HG03025 (cell line): ENCODE measurements around the gene EEIG1.

Experiments used
- ATAC-seq: cut with Tn5 transposase; IDR thresholded peaks from one replicate; pipeline ENCODE4 v1.9.1; 2021; ENCODE audit warnings: mild to moderate bottlenecking, moderate library complexity; ENCODE audit not compliant: unreplicated experiment, low FRiP score

Gene EEIG1

GRCh38 chr9:127975376-127976315 lies 5.1 kb downstream of the EEIG1 start:
- ATAC-seq = no peak

- no peak for ATAC-seq
Measured at GRCh38 chr9:127974769-127975261, 6.0 kb downstream of the EEIG1 start.

GRCh38 chr9:127974001-127974768 lies 6.6 kb downstream of the EEIG1 start:
- ATAC-seq = no peak

- no peak for ATAC-seq
Measured at GRCh38 chr9:127973169-127974000, 7.4 kb downstream of the EEIG1 start.

- no peak for ATAC-seq
Measured at GRCh38 chr9:127972236-127972871, 8.4 kb downstream of the EEIG1 start.

- no peak for ATAC-seq
Measured at GRCh38 chr9:127971357-127972235, 9.2 kb downstream of the EEIG1 start.

- ATAC-seq = peak; percentile 59
Measured at GRCh38 chr9:127970401-127971313, 10.1 kb downstream of the EEIG1 start.

- ATAC-seq = no peak
Measured at GRCh38 chr9:127968700-127969383, 11.9 kb downstream of the EEIG1 start.

- ATAC-seq = no peak
Measured at GRCh38 chr9:127968042-127968441, 12.7 kb downstream of the EEIG1 start.

GRCh38 chr9:127967151-127967809 lies 13.5 kb downstream of the EEIG1 start:
- no peak for ATAC-seq

- ATAC-seq = no peak
Measured at GRCh38 chr9:127966416-127967150, 14.2 kb downstream of the EEIG1 start.

- ATAC-seq = no peak
Measured at GRCh38 chr9:127965953-127966352, 14.8 kb downstream of the EEIG1 start.

- no peak for ATAC-seq
Measured at GRCh38 chr9:127963359-127964064, 17.3 kb downstream of the EEIG1 start.

GRCh38 chr9:127963041-127963358 lies 17.8 kb downstream of the EEIG1 start:
- ATAC-seq = no peak

- ATAC-seq = no peak
Measured at GRCh38 chr9:127962278-127962677, 18.5 kb downstream of the EEIG1 start.
